Glutamatergic neuron (in vitro differentiated cells): Measurements from ENCODE around the gene CDH4. TPM values are rescaled to one million over a fixed set of nuclear protein-coding genes. Genes with fewer than 3 reads are reported as not detected.
A peak's percentile ranks its signal among the peaks of the same experiment; 100 is the strongest.

Source experiments
- DNase-seq: peaks from one replicate; pipeline ENCODE4 v3.0.0; 2022
- H3K27ac Mint-ChIP-seq: one replicate; pipeline ENCODE4 v1.8.0; 2020; ENCODE audit warnings: mild to moderate bottlenecking, mixed read lengths, inconsistent platforms; ENCODE audit not compliant: unreplicated experiment
- H3K27me3 Mint-ChIP-seq: one replicate; pipeline ENCODE4 v1.8.0; 2020; ENCODE audit warnings: mild to moderate bottlenecking, moderate library complexity, mixed read lengths, inconsistent platforms; ENCODE audit not compliant: unreplicated experiment
- H3K36me3 Mint-ChIP-seq: one replicate; pipeline ENCODE4 v1.8.0; 2020; ENCODE audit warnings: mild to moderate bottlenecking, mixed read lengths, inconsistent platforms; ENCODE audit not compliant: unreplicated experiment
- H3K4me1 Mint-ChIP-seq: one replicate; pipeline ENCODE4 v1.8.0; 2020; ENCODE audit warnings: mild to moderate bottlenecking, low read depth, mixed read lengths, inconsistent platforms; ENCODE audit not compliant: unreplicated experiment
- H3K4me3 Mint-ChIP-seq: one replicate; pipeline ENCODE4 v1.8.0; 2020; ENCODE audit warnings: mild to moderate bottlenecking, mixed read lengths, inconsistent platforms; ENCODE audit not compliant: unreplicated experiment
- H3K9me3 Mint-ChIP-seq: one replicate; pipeline ENCODE4 v1.8.0; 2020; ENCODE audit warnings: mild to moderate bottlenecking, moderate library complexity, mixed read lengths, inconsistent platforms; ENCODE audit not compliant: unreplicated experiment
- CTCF ChIP-seq: fragments of 200-600 bp; sonication (generic); IDR thresholded peaks from one replicate; pipeline ENCODE4 v1.5.0; 2021; ENCODE audit not compliant: partially characterized antibody, unreplicated experiment
- total RNA-seq: library from RNA; stranded (reverse); fragmentation: NEBNext Ultra II Directional; extraction: Animal tissue kit (Norgen Biotek cat#: 25700); gene quantifications from one replicate; pipeline ENCODE4 v1.2.1, GENCODE V29; 2021; ENCODE audit not compliant: unreplicated experiment

Gene CDH4
- total RNA-seq, 1 donor from 2014 or later, result 1.2 TPM

- peaks cover 2% of the 10 kb centered on the region for H3K9me3 Mint-ChIP-seq
- H3K4me1 Mint-ChIP-seq, result peaks cover 12% of the 10 kb centered on the region
- H3K27me3 Mint-ChIP-seq, result peaks cover 9% of the 10 kb centered on the region
- H3K4me3 Mint-ChIP-seq, result no peak overlapping the region
- peak; percentile 14 for DNase-seq
- TF ChIP-seq CTCF, result no peak
- no peaks in the 10 kb centered on the region for H3K36me3 Mint-ChIP-seq
- no peak overlapping the region for H3K27ac Mint-ChIP-seq
Observed at GRCh38 chr20:61810738-61811135, 558.7 kb downstream of the CDH4 start.

- TF ChIP-seq CTCF, result no peak
- no peak for DNase-seq
- H3K27ac Mint-ChIP-seq, result no peak overlapping the region
- H3K4me3 Mint-ChIP-seq, result no peak overlapping the region
- H3K4me1 Mint-ChIP-seq, result peaks cover 10% of the 10 kb centered on the region
- peaks cover 2% of the 10 kb centered on the region for H3K9me3 Mint-ChIP-seq
- H3K36me3 Mint-ChIP-seq, result no peaks in the 10 kb centered on the region
- H3K27me3 Mint-ChIP-seq, result peaks cover 9% of the 10 kb centered on the region
Observed at GRCh38 chr20:61811166-61811565, 559.1 kb downstream of the CDH4 start.

GRCh38 chr20:61812121-61812844 lies 560.2 kb downstream of the CDH4 start:
- H3K27me3 Mint-ChIP-seq, result peaks cover 7% of the 10 kb centered on the region
- H3K36me3 Mint-ChIP-seq, result no peaks in the 10 kb centered on the region
- H3K4me3 Mint-ChIP-seq, result no peak overlapping the region
- peak; percentile 9 for DNase-seq
- H3K4me1 Mint-ChIP-seq, result peaks cover 3% of the 10 kb centered on the region
- peaks cover 2% of the 10 kb centered on the region for H3K9me3 Mint-ChIP-seq
- H3K27ac Mint-ChIP-seq, result no peak overlapping the region
- no peak for TF ChIP-seq CTCF

GRCh38 chr20:61812845-61813485 lies 560.9 kb downstream of the CDH4 start:
- DNase-seq, result peak; percentile 3
- TF ChIP-seq CTCF, result no peak
- Mint-ChIP-seq H3K9me3 (peaks cover 2% of the 10 kb centered on the region), H3K36me3 (no peaks in the 10 kb centered on the region), H3K4me3 (no peak overlapping the region), H3K27ac (no peak overlapping the region), H3K4me1 (peaks cover 3% of the 10 kb centered on the region), H3K27me3 (peaks cover 7% of the 10 kb centered on the region)

- Mint-ChIP-seq H3K4me1 (peaks cover 3% of the 10 kb centered on the region), H3K27ac (no peak overlapping the region)
- no peak for TF ChIP-seq CTCF
Observed at GRCh38 chr20:61813791-61814190, 561.7 kb downstream of the CDH4 start.

More at GRCh38 chr20:61813791-61814190, 561.7 kb downstream of the CDH4 start:
- Mint-ChIP-seq H3K27me3 (peaks cover 7% of the 10 kb centered on the region), H3K36me3 (no peaks in the 10 kb centered on the region), H3K9me3 (peaks cover 2% of the 10 kb centered on the region), H3K4me3 (no peak overlapping the region)
- DNase-seq, result peak; percentile 5
